Brain microvascular endothelial cell (primary cell): ENCODE results near the gene ZNF70.

ENCODE experiments used
- DNase-seq: peaks from one replicate; pipeline ENCODE4 v3.0.0-alpha.2; 2020
- H3K27ac ChIP-seq: fragments of 250-450 bp; sonication (Bioruptor Pico); 2 replicates; pipeline ENCODE4 v1.5.1; 2020; ENCODE audit warnings: mild to moderate bottlenecking, moderate library complexity
- H3K27me3 ChIP-seq: fragments of 250-450 bp; sonication (Bioruptor Pico); replicated peaks from 2 replicates; pipeline ENCODE4 v1.5.1; 2020; ENCODE audit warnings: mild to moderate bottlenecking
- H3K36me3 ChIP-seq: fragments of 250-450 bp; sonication (Bioruptor Pico); replicated peaks from 2 replicates; pipeline ENCODE4 v1.5.1; 2020; ENCODE audit warnings: mild to moderate bottlenecking
- H3K4me3 ChIP-seq: 2 replicates; pipeline ENCODE4 v1.5.1; 2011; ENCODE audit warnings: low read depth, mild to moderate bottlenecking, control low read depth, low read length, moderate library complexity
- in situ Hi-C: cut with HindIII; loops from 2 replicates; pipeline ENCODE4 v1.10.0; 2017; ENCODE audit warnings: low sequenced_read_pairs, low pct_ligation_motif_present
- TF ChIP-seq, protein P1 (sequence below): IDR thresholded peaks from 2 replicates; pipeline ENCODE4 v1.5.1; 2011; ENCODE audit warnings: low read depth, mild to moderate bottlenecking, moderate library complexity, low read length, control low read depth, inconsistent platforms; ENCODE audit errors: missing control alignments

Gene ZNF70

DNA sequence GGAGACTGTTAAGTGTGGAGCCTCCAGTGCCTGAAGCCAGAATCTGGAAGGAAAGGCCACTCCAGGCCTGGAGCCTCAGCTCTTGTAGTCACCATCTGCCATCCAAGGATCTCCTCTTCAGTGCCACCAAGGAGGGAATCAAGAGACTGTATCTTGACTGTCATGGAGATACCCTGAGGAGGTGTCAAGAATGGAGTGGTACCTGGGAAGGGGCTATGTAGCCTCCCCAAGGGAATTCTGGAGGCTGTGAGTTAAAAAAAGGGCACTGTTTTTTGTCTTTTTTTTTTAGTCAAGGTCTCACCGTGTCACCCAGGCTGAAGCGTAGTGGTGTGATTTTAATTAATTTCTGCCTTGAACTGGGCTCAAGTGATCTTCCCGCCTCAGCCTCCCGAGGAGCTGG lies 8.7 kb upstream of the ZNF70 start:
- Histone ChIP-seq H3K27ac (no peak overlapping the region), H3K4me3 (no peak overlapping the region), H3K36me3 (no peaks in the 10 kb centered on the region), H3K27me3 (no peaks in the 10 kb centered on the region)
- no peak for DNase-seq
- in situ Hi-C loops: no loop called here
- TF ChIP-seq, protein P1, sequence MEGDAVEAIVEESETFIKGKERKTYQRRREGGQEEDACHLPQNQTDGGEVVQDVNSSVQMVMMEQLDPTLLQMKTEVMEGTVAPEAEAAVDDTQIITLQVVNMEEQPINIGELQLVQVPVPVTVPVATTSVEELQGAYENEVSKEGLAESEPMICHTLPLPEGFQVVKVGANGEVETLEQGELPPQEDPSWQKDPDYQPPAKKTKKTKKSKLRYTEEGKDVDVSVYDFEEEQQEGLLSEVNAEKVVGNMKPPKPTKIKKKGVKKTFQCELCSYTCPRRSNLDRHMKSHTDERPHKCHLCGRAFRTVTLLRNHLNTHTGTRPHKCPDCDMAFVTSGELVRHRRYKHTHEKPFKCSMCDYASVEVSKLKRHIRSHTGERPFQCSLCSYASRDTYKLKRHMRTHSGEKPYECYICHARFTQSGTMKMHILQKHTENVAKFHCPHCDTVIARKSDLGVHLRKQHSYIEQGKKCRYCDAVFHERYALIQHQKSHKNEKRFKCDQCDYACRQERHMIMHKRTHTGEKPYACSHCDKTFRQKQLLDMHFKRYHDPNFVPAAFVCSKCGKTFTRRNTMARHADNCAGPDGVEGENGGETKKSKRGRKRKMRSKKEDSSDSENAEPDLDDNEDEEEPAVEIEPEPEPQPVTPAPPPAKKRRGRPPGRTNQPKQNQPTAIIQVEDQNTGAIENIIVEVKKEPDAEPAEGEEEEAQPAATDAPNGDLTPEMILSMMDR: no peak

DNA sequence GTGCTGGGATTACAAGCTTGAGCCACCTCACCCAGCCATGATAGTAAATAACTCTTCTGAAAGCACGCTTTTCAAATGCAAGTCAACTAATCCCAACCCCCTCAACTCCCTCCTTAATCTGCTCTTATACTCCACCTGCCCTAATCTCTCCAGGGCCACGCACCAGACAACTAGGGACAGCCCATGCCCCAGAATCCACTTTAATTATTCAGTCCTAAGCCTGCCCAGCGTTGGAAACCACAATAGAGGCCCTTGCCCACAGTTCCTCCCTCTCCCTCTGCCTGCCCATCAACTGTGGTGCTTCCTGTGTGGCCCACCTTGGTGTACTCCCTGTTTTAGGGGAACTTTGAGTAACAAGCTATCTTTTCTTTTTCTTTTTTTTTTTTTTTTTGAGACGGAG lies 6.0 kb upstream of the ZNF70 start:
- Histone ChIP-seq H3K4me3 (no peak overlapping the region), H3K27me3 (no peaks in the 10 kb centered on the region), H3K36me3 (no peaks in the 10 kb centered on the region), H3K27ac (no peak overlapping the region)
- DNase-seq: no peak
- TF ChIP-seq, protein P1: no peak
- in situ Hi-C loops: no loop called here

DNA sequence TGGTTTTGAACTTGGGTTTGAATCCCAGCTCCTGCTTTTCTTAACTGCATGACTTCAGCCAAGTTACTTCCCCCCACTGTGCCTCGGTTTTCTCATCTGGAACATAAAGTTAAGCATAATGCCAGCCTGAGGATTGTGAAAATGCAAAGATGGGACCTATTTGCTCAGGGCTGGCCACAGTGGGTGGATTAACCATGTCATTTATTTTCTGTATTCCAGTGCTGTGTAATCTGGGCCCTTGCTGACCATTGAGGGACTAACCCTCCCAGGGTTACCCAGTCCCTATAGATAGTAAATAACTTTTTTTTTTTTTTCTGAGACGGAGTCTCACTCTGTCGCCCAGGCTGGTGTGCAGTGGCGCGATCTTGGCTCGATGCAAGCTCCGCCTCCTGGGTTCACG lies 4.8 kb upstream of the ZNF70 start:
- Histone ChIP-seq H3K36me3 (no peaks in the 10 kb centered on the region), H3K4me3 (no peak overlapping the region), H3K27ac (no peak overlapping the region), H3K27me3 (no peaks in the 10 kb centered on the region)
- no peak for DNase-seq
- TF ChIP-seq, protein P1: no peak
- in situ Hi-C loops: no loop called here

DNA sequence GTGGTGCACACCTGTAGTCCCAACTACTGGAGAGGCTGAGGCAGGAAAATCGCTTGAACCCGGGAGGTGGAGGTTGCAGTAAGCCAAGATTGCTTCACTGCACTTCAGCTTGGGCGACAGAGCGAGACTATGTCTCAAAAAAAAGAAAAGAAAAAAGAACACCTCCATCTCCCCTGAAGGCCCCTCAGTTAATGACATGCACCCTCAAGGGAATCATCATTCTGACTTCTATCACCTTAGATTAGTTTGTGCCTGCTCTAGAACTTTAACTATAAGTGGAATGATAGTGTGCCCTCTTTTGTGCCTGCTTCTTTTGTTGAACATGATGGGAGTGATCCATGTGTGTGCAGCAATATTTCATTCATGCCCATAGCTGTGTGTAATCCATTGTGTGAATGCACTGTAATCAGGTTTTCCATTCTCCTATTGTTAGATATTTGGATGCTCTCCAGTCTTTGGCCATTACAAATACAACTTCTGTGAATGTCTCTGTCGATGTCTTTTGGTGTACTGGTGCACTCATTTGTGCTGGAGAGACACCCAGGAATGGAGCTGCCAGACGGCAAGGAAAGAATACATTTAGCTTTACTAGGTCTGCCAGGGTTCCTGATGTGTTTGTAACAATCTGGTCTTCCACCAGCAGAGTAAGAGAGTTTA lies 4.2 kb upstream of the ZNF70 start:
- TF ChIP-seq, protein P1: no peak
- in situ Hi-C loops: no loop called here

DNA sequence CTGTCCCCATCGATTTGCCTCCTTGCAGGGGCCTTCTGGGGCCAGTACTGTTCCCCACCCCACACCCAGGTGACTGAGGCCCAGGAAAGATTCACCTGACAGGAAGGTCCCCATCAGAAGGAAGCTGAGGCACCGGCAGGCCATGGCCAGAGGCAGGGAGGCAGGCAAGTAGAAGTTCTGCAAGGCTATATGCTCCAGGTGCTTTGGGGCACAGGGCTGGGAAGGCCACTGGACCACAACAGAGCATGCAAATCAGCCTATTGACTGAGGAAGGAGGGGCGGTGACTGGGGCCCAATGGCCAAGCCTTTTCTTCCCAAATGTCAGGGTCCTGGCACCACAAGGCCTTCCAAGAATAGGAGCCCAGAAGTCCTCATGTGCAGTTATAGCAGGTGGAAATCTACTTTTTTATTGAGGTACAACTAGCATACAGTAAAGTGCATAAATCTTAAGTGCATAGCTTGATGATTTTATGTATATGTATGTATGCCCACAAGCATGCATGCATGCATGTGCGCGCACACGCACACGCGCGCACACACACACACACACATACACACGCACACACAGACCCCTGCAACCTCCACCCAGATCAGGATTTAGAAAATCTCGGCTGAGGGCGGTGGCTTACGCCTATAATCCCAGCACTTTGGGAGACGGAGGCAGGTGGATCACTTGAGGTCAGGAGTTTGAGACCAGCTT lies 3.5 kb upstream of the ZNF70 start, which contains the start of gene VPREB3:
Gene VPREB3, minus strand, starts transcription at position 206 of the 700 bp plus-strand sequence. Its CDS starts 62 bp downstream, at position 144.
- in situ Hi-C loops: no loop called here
- Histone ChIP-seq H3K4me3 (no peak within 1 kb of the TSS), H3K27me3 (no peaks in the 10 kb centered on the region), H3K36me3 (no peaks in the 10 kb centered on the region), H3K27ac (no peak within 1 kb of the TSS)
- DNase-seq: no peak
- TF ChIP-seq, protein P1: no peak

More for the DNA sequence above, 4.2 kb upstream of the ZNF70 start:
- H3K27ac ChIP-seq: no peak overlapping the region
- DNase-seq: no peak
- H3K4me3 ChIP-seq: no peak overlapping the region
- H3K27me3 ChIP-seq: no peaks in the 10 kb centered on the region
- H3K36me3 ChIP-seq: no peaks in the 10 kb centered on the region
